HG03575 (cell line): Measurements from ENCODE around the gene PNMA6E.

ENCODE experiments used
- ATAC-seq: cut with Tn5 transposase; IDR thresholded peaks from one replicate; pipeline ENCODE4 v1.9.1; 2021; ENCODE audit not compliant: unreplicated experiment, insufficient number of reproducible peaks, low FRiP score; ENCODE audit errors: extremely low read depth

The PNMA6E gene

DNA sequence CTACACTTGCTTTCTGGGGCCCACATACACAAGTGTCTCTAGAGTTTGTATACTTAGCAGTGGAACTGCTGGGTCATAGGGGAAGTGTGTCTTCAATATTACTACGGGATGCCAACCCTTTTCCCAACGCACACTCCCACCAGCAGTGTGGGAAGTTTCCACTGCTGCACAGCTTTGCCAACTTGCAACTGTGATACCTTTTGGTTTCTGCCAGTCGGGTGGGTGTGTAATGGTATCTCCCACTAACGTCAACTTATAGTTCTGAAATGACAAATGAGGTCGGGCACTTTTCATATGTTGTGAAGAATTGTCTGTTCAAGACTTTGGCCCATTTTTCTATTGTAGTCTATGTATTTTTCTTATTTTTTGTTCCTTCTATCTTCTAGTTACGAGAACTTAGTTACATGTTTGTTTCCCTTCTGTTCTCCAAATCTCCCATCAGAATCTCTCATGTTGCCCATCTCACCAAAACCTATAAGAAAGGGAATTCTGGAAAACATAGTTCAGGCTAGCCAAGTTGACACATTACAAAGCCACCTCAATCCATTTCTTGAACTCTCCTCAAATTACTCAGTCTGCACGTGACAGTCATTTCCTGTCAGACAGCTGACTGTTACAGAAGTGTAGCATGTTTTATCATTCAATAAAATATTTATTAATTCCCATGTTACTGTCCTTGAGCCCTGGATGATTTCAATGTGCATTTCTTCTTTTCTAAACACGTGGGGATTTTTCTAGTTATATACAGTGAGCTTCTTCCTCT, 30.7 kb downstream of the PNMA6E start:
- no peak for ATAC-seq

GRCh38 chrX:153366878-153367538, 34.1 kb downstream of the PNMA6E start:
- ATAC-seq: no peak

- ATAC-seq: no peak
Measured at GRCh38 chrX:153366119-153366518, 35.0 kb downstream of the PNMA6E start.

GRCh38 chrX:153365670-153366069, 35.5 kb downstream of the PNMA6E start:
- ATAC-seq: no peak

- ATAC-seq: no peak
Measured at GRCh38 chrX:153361781-153362397, 39.3 kb downstream of the PNMA6E start.

DNA sequence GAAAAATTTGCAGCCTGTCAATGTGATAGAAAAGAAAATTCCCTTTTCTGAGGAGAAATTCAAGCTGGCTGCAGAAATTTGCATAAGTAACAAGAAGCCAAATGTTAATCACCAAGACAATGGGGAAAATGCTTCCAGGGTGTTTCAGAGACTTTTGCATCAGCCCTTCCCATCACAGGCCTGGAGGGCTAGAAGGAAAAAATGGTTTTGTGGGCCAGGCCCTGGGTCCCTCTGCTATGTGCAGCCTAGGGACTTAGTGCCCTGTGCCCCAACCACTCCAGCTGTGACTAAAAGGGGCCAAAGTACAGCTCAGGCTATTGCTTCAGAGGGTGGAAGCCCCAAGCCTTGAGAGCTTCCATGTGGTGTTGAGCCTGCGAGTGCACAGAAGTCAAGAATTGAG, 43.3 kb downstream of the PNMA6E start:
- no peak for ATAC-seq

- no peak for ATAC-seq
Measured at GRCh38 chrX:153353416-153353815, 47.7 kb downstream of the PNMA6E start.

DNA sequence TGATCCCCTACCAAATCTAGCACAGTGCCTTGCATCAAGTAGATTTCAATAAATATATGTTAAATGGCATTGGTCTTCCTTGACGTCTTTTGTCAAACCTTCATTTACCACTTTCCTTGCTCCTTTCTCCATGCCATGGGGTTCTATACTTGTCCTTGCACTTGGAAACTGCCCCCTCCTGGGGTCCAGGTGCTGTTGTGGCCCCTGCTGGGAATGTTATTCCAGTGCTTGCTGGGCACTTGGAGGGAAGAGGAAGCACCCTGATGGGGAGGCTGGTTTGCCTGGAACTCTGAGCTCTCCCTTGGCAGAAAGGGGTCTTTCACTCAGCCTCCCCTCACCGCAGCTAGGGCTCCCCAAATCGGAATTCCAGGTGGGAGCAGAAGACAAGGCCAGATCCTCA, 48.3 kb downstream of the PNMA6E start:
- no peak for ATAC-seq

GRCh38 chrX:153351981-153352380, 49.2 kb downstream of the PNMA6E start:
- ATAC-seq: no peak

GRCh38 chrX:153349952-153350351, 51.2 kb downstream of the PNMA6E start:
- ATAC-seq: no peak

- ATAC-seq: no peak
Measured at GRCh38 chrX:153348421-153348820, 52.7 kb downstream of the PNMA6E start.

DNA sequence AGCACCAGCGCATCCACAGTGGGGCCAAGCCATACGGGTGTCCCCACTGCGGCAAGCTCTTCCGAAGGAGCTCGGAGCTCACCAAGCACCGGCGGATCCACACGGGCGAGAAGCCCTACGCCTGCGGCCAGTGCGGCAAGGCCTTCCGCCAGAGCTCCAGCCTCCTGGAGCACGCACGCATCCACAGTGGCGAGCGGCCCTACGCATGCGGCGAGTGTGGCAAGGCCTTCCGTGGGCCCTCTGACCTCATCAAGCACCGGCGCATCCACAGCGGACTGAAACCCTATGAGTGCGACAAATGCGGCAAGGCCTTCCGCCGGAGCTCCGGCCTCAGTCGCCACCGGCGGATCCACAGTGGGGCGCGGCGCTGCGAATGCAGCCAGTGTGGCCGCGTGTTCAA, 53.6 kb downstream of the PNMA6E start:
- no peak for ATAC-seq
